ENCODE results near the gene ADRB1.

ADRB1 gene

DNA sequence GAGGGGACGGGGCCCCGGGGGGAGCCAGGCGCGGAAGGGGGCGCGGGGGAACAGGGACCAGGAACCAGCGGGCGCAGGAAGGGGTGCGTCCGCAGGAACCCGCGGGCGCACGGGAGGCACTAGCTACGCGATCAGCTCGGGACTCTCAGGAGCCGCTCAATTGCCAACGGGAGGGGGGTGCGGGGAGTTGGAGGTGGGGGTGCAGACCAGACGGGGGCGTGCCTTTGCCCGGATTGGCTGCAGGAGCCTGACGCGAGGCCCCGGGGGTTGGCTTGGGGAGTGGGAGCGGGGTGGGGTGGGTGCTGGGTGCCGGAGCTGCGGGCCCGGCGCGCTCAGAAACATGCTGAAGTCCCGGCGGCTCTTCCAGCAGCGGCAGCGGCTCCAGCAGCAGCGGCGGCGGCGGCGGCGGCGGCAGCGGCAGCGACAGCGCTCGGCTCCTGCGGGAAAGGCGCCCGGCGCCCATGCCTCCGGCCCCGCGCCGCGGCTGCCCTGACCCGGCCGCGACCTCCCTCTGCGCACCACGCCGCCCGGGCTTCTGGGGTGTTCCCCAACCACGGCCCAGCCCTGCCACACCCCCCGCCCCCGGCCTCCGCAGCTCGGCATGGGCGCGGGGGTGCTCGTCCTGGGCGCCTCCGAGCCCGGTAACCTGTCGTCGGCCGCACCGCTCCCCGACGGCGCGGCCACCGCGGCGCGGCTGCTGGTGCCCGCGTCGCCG lies at the start of gene ADRB1:
ADRB1 (plus strand) TSS at position 335 of the 715 bp plus-strand sequence; CDS start at position 602, 267 bp downstream.
- peak; percentile 86 for DNase-seq

DNA sequence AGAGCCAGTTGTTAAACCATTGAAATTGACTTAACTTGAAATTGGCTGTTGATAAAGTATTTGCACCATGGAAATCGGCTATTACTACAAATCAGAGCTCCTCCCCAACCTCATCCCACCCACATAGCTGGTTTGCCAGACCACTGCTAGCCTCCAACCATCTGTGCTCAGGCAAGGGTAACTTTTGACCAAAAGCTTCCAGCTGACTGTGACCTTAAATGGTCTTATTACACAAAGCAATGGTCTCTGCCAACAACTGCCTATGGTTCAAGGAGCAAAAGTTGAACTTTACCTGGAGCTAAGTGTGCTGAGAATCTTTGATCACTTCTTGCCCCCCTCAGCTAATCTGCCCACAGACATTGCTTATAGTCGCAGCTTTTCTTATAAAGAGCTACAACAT lies 48.5 kb upstream of the ADRB1 start:
- no peak for DNase-seq

DNA sequence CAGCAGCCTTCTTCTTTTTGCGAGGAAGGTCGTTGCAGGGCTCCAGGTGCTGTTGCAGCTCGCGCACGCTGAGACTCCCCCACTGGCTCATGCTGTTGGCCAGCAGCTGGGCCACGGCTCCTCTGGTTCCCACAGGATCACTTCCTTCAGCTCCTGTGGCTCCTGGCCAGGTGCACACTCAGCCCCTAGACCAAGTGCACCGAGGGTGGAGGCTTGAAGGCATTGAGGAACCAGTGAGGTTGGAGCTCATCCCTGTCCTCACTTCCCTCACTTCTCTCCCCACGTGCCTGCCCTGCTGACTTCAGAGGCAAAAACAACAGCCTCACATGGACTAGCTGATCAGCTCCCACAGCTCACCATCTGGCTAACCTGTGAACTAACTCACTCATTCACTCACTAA lies 46.2 kb upstream of the ADRB1 start:
- DNase-seq: no peak

GRCh38 chr10:113999531-113999930 lies 44.1 kb upstream of the ADRB1 start:
- DNase-seq: no peak

GRCh38 chr10:114000457-114001010 lies 43.1 kb upstream of the ADRB1 start:
- DNase-seq: no peak

DNA sequence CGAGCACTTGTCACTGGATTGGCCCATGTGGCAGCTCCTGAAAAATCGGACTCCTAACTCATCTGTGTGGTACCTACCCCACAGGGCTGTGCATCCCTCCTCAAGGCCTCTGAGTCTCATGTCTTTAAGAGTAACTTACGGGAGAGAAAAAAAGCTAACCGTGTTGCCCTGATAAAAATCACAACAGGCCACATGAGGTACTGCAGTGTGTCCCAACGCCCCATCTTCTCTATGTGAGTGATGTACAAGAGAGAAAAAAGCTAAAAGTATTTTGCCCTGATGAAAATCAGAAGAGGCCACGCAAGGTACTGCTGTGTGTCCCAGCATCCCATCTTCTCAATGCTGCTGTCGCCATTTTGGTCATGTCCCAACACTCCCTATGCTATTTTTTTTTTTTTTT lies 41.2 kb upstream of the ADRB1 start:
- no peak for DNase-seq

DNA sequence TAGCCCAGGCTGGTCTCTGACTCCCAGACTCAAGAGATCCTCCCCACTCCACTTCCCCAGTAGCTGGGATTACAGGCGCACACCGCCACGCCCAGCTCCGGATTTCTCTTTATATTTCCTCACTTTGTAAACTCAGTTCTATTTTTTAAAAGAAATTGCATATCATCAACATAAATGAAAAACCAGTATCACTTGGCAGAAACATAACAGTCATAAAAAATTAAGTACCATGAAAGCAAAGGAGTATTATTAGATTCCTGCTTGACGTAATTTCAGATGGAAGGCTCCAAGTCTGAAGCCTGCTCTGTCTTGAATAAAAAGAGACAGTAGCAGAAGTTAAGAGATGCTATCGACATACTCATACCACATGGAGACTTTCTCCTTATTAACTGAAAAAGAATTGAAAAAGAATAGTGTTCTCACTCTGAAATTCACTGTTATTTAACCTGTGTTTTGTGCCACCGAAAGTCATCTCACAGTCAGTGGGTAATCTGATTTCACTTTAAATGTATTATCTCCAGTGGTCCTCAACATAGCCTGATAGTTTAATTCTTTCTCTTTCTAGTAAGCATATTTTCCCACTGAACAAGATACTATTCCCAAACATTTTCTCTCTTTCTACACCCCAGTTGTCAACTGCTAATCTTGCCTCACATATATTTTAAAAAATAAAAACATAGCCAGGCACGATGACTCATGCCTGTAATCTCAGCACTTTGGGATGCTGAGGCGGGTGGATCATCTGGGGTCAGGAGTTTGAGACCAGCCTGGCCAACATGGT lies 40.3 kb upstream of the ADRB1 start:
- DNase-seq: no peak

- DNase-seq: no peak
Measured at GRCh38 chr10:114009281-114009996, 34.2 kb upstream of the ADRB1 start.

DNA sequence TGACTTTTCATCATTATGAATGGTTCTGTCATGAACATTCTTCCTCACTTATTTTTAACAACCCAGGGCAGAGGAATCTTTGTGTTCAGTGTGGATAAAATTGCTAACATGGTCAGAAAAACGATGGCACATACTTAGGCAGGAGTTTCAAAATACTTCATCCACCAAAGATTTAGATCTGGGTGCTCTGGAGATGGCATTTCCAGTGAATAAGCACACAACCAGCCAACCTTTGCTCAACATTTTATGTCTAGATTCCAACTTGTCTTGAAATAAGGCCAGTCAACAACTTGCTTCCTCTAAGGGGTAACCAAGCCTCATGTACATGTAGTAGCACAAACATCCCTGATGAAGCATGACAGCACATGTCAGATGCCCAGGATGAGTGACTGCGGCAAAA lies 33.4 kb upstream of the ADRB1 start:
- no peak for DNase-seq

DNA sequence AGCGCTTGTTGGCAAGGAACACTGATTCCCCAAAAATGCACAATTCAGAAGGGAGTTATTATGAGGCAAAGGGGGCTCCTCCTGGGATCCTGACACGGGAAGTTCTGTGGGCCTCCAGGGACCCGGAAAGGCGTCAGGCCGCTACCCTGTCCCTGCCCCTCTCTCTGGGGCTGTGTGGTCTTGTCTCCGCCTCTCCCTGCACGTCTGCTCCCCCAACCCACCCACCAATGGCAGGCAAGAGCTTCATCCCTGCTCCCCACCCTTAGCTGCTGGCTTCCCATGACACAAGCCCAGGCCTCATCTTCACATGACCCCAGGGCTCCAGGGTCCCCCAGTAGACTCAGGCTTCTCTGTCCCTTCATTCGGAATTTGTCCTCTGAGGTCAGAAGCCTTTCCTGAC lies 31.0 kb upstream of the ADRB1 start:
- no peak for DNase-seq

- no peak for DNase-seq
Measured at GRCh38 chr10:114015708-114016107, 28.0 kb upstream of the ADRB1 start.

DNA sequence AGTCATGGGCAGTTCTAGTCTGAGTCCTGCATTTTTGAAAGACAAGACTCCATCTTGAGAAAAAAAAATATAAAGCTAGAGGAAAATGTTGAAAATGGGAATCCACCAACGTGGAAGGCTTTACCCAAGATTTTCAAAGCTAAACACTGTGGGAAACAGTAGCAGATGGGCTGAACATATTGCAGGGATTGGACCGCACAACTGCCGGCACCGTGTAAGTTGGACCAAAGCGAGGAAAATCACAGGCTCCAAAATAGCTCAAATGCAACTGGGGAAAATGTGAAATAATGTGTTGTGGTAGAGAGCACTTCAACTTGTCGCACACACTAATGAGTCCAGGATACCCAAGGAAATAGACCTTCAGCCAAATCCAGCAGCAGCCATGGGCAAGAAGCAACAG lies 26.4 kb upstream of the ADRB1 start:
- DNase-seq: no peak

- DNase-seq: no peak
Measured at GRCh38 chr10:114017873-114018272, 25.8 kb upstream of the ADRB1 start.

- no peak for DNase-seq
Measured at GRCh38 chr10:114019226-114019625, 24.4 kb upstream of the ADRB1 start.

DNA sequence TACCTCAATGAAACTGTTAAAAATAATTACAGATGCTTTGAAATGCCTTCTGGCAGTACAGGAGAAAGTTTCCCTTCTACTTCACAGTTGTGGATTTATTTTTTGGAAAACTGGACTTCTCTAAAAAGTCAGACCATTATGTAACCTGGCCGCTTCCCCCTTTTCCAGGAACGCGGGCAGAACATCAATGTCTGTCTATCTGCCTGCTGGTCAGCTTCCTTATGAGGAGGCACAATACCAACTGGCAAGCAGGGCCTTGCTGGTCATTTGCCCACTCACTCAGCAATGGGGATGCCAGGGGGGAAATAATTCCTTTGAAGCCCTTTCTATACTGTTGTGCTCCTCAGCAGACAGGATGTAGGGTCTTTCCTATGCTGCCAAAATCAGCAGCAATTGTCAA lies 22.5 kb upstream of the ADRB1 start:
- no peak for DNase-seq

DNA sequence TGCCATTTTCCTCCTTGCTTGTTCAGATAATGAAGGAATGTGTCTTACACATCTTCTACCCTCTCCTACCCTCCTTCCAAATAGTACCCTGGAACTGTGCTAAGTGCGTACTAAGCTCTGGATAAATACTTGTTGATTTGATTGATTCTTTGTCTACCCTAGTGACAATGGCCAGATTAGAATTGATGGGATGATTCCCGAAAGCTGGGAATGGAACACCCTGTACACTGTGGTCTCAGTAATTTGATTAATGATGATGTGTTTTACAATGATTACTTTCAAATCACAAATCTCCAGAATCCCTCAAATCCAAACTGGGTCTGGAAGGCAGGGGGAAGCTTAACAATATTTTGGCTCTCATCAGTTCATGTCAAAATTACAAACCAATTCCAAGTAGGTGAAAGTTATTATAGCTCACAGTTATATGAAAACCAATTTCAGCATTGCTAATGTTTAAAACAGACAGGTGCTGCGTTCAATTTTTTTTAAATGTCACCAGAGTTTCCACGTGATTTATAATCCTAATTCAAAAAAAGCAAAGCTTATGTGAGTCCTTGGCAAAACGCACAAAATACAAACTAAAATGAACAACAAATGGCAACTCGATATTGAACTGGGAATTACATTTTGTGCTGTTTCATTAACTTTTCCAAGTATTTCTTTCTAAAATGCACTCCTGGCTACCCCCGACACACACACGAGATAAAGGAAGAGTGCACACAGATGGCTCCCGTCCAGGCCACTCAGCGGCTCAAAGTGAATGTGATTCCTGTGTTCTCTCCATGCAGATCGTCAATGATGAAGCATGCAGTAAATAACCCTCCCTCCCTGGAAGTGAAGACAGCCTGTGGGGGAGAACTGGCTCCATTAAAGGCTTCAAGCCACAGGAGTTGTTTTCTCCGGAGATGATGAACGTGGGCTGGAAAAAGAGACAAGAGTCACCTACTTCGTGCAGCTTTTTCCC lies 21.7 kb upstream of the ADRB1 start:
- DNase-seq: no peak

DNA sequence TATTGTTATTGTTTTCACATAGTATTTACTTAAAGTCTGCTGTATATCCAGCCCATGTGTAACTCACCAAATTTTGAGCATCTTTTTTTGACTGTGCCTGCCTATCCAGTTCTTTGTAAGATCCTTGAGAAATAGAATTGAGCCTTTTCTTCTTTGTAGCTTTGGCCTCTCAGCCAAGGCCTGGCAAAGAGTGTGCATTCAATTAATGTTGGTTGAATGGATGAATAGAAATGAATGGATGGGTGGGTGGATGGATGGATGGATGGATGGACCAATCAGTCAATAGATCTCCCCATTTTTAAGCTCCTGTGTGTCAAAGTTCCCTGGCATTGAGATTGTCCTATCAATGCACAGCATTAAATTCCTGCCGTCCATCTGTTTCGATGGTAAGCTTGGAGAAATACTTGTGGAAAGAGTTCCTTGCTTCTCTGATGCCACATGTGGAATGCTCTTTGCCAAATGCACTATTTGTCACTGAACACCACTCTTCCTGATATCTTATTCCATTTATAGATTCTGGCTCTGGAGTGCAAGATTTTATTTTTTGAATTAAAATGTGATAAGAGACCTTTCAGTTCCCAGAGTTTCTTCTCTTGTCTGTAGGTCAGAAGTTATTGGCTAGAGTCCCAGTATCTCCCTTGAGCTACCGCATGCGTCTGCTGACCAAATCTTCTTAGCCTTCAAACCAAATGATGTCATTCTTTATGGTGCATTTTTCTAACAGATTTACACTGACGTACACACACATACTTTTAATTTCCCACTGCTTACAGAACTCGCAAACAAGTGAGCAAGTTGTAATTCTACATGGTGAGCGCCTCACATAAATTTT lies 20.7 kb upstream of the ADRB1 start:
- no peak for DNase-seq

DNA sequence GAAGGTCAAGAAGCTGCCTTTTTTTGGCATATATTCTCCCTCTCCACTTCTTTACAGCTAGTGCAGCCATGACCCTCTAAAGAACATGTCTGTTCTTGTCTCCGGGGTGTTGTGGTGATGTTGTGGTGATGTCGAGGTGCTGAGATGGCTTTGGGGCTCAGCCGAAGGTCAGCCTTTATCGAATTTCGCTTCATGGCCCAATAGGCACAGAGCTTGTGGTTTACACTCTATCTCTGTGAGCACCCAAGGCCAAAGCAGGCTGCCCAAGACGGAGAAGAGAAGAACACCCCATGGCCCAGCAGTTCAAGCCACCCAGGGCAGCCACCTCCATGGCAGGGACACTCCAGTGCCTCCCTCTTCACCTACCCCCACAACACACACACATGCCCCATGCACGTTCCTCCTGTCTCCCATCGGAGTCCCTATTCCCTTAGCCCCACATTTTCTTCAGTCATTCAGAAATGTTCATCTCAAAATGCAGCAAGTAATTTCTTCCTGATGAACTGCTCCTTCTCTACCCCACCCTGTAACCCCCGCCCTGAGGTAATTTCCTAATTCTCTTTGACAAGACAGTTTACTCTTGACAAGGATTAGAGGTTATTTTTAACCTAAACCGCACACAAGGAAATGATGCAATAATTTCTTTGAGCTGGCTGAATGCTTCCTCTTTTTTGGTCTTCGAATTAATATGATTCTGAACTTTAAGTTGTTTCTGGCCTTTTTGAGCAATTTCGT lies 18.6 kb upstream of the ADRB1 start:
- DNase-seq: no peak

DNA sequence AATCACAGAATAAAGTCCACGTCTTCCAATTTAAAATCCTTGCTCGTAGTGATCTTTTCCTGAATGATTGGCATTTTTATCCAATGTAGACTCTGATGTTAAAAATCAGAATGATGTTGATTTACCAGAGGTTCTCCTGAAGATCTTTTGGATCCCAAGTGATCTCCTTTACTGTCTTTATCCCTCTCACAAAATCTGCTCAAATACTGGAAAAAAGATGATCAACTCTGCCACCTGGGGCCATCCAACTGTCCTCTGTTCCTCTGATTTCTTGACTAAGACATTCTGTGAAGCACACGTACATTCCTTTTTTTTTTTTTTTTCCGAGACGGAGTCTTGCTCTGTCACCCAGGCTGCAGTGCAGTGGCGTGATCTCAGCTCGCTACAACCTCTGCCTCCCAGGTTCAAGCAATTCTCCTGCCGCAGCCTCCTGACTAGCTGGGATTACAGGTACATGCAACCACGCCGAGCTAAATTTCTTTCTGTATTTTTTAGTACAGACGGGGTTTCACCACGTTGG lies 18.0 kb upstream of the ADRB1 start:
- DNase-seq: no peak
